GM12891 (cell line): ENCODE measurements around the gene RPL28.

ENCODE experiments used
- POLR2A ChIP-seq: IDR thresholded peaks from 2 replicates; pipeline ENCODE4 v1.6.1; 2011; ENCODE audit warnings: low read depth, low read length, control low read depth
- SPI1 ChIP-seq: IDR thresholded peaks from 2 replicates; pipeline ENCODE4 v1.6.1; 2011; ENCODE audit warnings: low read depth, low read length, control low read depth

GRCh38 chr19:55368106-55368505, 17.6 kb upstream of the RPL28 start:
- no peak for TF ChIP-seq SPI1
- TF ChIP-seq POLR2A, result no peak
